ENCODE measurements around the gene TCIRG1.

TCIRG1 gene

GRCh38 chr11:68041617-68042218 is 2.9 kb downstream of the TCIRG1 start:
- intact Hi-C loops (cut with DNase I; ENCODE audit: low total_unique reads), result loop anchor here (5.0 kb wide), 1 partner anchor 34 kb away; no protein-coding TSS in a partner anchor
- H3K36me3 ChIP-seq, result peaks cover 8 to 61% (median 43%) of the 10 kb centered on the region in 3 donors
- no peak for TF ChIP-seq CTCF (IDR thresholded peaks at IDR 0.05)
- peak in 1 of 2 donors; percentile 63 for DNase-seq
- H3K4me3 ChIP-seq, result no peak overlapping the region
- H3K4me1 ChIP-seq, result peaks cover 0 to 45% (median 39%) of the 10 kb centered on the region in 4 donors
- no peaks in the 10 kb centered on the region for H3K27me3 ChIP-seq
- peak overlapping the region; percentile 78 to 94 for H3K27ac ChIP-seq
- H3K9me3 ChIP-seq, result no peaks in the 10 kb centered on the region

- Histone ChIP-seq H3K4me1 (peaks cover 0 to 38% (median 35%) of the 10 kb centered on the region in 4 donors), H3K9me3 (no peaks in the 10 kb centered on the region), H3K4me3 (no peak overlapping the region), H3K27ac (peak overlapping the region; percentile 78 to 94), H3K27me3 (no peaks in the 10 kb centered on the region), H3K36me3 (peaks cover 9 to 64% (median 45%) of the 10 kb centered on the region in 3 donors)
- intact Hi-C loops (cut with DNase I; ENCODE audit: low total_unique reads), result loop anchor here (5.0 kb wide), 1 partner anchor 35 kb away; no protein-coding TSS in a partner anchor
- DNase-seq, result peak in 1 of 2 donors; percentile 60
- TF ChIP-seq CTCF (IDR thresholded peaks at IDR 0.05), result no peak
Observed at GRCh38 chr11:68042219-68043028, 3.6 kb downstream of the TCIRG1 start.

- H3K4me1 ChIP-seq, result peaks cover 0 to 33% (median 29%) of the 10 kb centered on the region in 4 donors
- H3K27me3 ChIP-seq, result no peaks in the 10 kb centered on the region
- DNase-seq, result no peak
- TF ChIP-seq CTCF (IDR thresholded peaks at IDR 0.05), result no peak
- H3K9me3 ChIP-seq, result no peaks in the 10 kb centered on the region
- H3K36me3 ChIP-seq, result peaks cover 14 to 69% (median 50%) of the 10 kb centered on the region in 3 donors
- H3K4me3 ChIP-seq, result no peak overlapping the region
- intact Hi-C loops (cut with DNase I; ENCODE audit: low total_unique reads), result loop anchor here (5.0 kb wide), 1 partner anchor 36 kb away; no protein-coding TSS in a partner anchor
- H3K27ac ChIP-seq, result no peak overlapping the region
Observed at GRCh38 chr11:68043029-68043348, 4.2 kb downstream of the TCIRG1 start.

- Histone ChIP-seq H3K36me3 (peaks cover 15 to 75% (median 55%) of the 10 kb centered on the region in 3 donors), H3K27ac (no peak overlapping the region), H3K9me3 (no peaks in the 10 kb centered on the region), H3K27me3 (no peaks in the 10 kb centered on the region), H3K4me1 (peaks cover 0 to 27% (median 24%) of the 10 kb centered on the region in 4 donors), H3K4me3 (no peak overlapping the region)
- no peak for DNase-seq
- intact Hi-C loops (cut with DNase I; ENCODE audit: low total_unique reads), result loop anchor here (5.0 kb wide), 1 partner anchor 36 kb away; no protein-coding TSS in a partner anchor
- TF ChIP-seq CTCF (IDR thresholded peaks at IDR 0.05), result no peak
Observed at GRCh38 chr11:68043349-68044144, 4.7 kb downstream of the TCIRG1 start.

GRCh38 chr11:68044145-68044813 is 5.5 kb downstream of the TCIRG1 start:
- no peak for TF ChIP-seq CTCF (IDR thresholded peaks at IDR 0.05)
- H3K4me3 ChIP-seq, result no peak overlapping the region
- no peaks in the 10 kb centered on the region for H3K9me3 ChIP-seq
- no peak for DNase-seq
- intact Hi-C loops (cut with DNase I; ENCODE audit: low total_unique reads), result loop anchor here (5.0 kb wide), 1 partner anchor 37 kb away; no protein-coding TSS in a partner anchor
- H3K27me3 ChIP-seq, result no peaks in the 10 kb centered on the region
- peaks cover 0 to 24% (median 20%) of the 10 kb centered on the region in 4 donors for H3K4me1 ChIP-seq
- H3K36me3 ChIP-seq, result peaks cover 19 to 82% (median 63%) of the 10 kb centered on the region in 3 donors
- H3K27ac ChIP-seq, result no peak overlapping the region

Data from tibial artery (tissue), 4 donors.